NCI-H69 (cell line): ENCODE data around the gene SHLD3.
"Not testable (repeated sequence)": the region's sequence is repeated elsewhere in the genome, so short reads cannot be mapped to it uniquely, and the experiment has no call there.

Experiments used
- DNase-seq: peaks from one replicate; lab custom pipeline; 2025; lab: John Stamatoyannopoulos, UW

The SHLD3 gene

GRCh38 chr5:65624571-65625555 is at the start of gene SHLD3, which contains the start of gene TRAPPC13:
Gene SHLD3, plus strand, starts transcription at chr5:65625027. Its CDS starts 4,561 bp downstream, at chr5:65629588.
Gene TRAPPC13, plus strand, starts transcription at chr5:65625027. Its CDS starts 34 bp downstream, at chr5:65625061.
- DNase-seq = peak; percentile 96

- DNase-seq = no peak
These were observed 47.7 kb upstream of the SHLD3 start for GRCh38 chr5:65577141-65577540.

GRCh38 chr5:65588694-65589093 is 36.1 kb upstream of the SHLD3 start:
- DNase-seq = no peak

- not testable (repeated sequence) for DNase-seq
These were observed 23.1 kb upstream of the SHLD3 start for GRCh38 chr5:65601761-65602160.

GRCh38 chr5:65611524-65611923 is 13.3 kb upstream of the SHLD3 start:
- DNase-seq = peak; percentile 23

GRCh38 chr5:65612298-65612907 is 12.4 kb upstream of the SHLD3 start:
- DNase-seq = no peak

GRCh38 chr5:65620021-65620420 is 4.8 kb upstream of the SHLD3 start:
- DNase-seq = no peak

GRCh38 chr5:65621961-65622360 is 2.9 kb upstream of the SHLD3 start:
- DNase-seq = not testable (repeated sequence)

GRCh38 chr5:65623482-65623881 is 1.3 kb upstream of the SHLD3 start:
- peak; percentile 30 for DNase-seq

- peak; percentile 97 for DNase-seq
These were observed 729 bp upstream of the SHLD3 start, which contains the start of gene TRIM23 for GRCh38 chr5:65624025-65624570. Gene TRIM23, minus strand, starts transcription at chr5:65624333. Its CDS starts 59 bp downstream, at chr5:65624274.

- DNase-seq = peak; percentile 9
These were observed 916 bp downstream of the SHLD3 start for GRCh38 chr5:65625743-65626142.

GRCh38 chr5:65630981-65631380 is 6.2 kb downstream of the SHLD3 start:
- DNase-seq = no peak

GRCh38 chr5:65640240-65640639 is 15.4 kb downstream of the SHLD3 start:
- no peak for DNase-seq

GRCh38 chr5:65646938-65647337 is 22.1 kb downstream of the SHLD3 start:
- DNase-seq = no peak

- no peak for DNase-seq
These were observed 23.1 kb downstream of the SHLD3 start for GRCh38 chr5:65647941-65648340.

- no peak for DNase-seq
These were observed 26.3 kb downstream of the SHLD3 start for GRCh38 chr5:65651144-65651543.

- no peak for DNase-seq
These were observed 29.9 kb downstream of the SHLD3 start for GRCh38 chr5:65654713-65655112.

- peak; percentile 26 for DNase-seq
These were observed 39.1 kb downstream of the SHLD3 start for GRCh38 chr5:65663804-65664521.

- no peak for DNase-seq
These were observed 43.9 kb downstream of the SHLD3 start for GRCh38 chr5:65668696-65669095.

- DNase-seq = no peak
These were observed 48.0 kb downstream of the SHLD3 start for GRCh38 chr5:65672796-65673195.

- DNase-seq = no peak
These were observed 49.9 kb downstream of the SHLD3 start for GRCh38 chr5:65674749-65675148.

GRCh38 chr5:65676056-65676455 is 51.2 kb downstream of the SHLD3 start:
- DNase-seq = not testable (repeated sequence)
